Retinal pigment epithelial cell (primary cell): ENCODE data around the gene B4GALT6.

Experiments
- DNase-seq: peaks from one replicate; pipeline ENCODE4 v3.0.0-alpha.2; 2010; ENCODE audit warnings: low read depth
- H3K4me3 ChIP-seq: 2 replicates; pipeline ENCODE4 v1.5.1; 2011; ENCODE audit warnings: mild to moderate bottlenecking, low read length, control low read depth, moderate library complexity
- TF ChIP-seq, protein P1 (sequence below): conservative IDR thresholded peaks from 2 replicates; pipeline ENCODE4 v1.5.1; 2011; ENCODE audit warnings: low read depth, low read length, control low read depth, inconsistent platforms

B4GALT6 gene

DNA sequence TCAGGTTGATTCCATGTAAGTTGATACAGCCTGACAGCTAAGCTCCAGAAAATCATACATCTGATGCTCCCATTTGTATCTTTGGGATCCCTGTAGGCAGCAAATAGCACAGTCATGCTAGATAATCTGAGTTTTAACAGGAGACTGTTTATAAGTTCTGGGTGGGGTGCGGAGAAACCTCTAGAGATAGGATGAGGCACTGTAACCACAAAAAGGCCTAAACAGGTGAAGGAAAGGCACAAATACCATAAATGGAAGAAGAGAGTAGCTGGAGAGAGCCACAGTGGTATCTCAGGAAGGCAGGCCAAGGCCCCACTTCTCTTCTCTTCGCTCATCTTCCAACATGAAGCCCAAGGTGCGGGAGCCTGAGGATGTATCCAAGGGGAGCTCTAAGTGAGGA is 18.1 kb upstream of the B4GALT6 start:
- no peak overlapping the region for H3K4me3 ChIP-seq
- TF ChIP-seq, protein P1, sequence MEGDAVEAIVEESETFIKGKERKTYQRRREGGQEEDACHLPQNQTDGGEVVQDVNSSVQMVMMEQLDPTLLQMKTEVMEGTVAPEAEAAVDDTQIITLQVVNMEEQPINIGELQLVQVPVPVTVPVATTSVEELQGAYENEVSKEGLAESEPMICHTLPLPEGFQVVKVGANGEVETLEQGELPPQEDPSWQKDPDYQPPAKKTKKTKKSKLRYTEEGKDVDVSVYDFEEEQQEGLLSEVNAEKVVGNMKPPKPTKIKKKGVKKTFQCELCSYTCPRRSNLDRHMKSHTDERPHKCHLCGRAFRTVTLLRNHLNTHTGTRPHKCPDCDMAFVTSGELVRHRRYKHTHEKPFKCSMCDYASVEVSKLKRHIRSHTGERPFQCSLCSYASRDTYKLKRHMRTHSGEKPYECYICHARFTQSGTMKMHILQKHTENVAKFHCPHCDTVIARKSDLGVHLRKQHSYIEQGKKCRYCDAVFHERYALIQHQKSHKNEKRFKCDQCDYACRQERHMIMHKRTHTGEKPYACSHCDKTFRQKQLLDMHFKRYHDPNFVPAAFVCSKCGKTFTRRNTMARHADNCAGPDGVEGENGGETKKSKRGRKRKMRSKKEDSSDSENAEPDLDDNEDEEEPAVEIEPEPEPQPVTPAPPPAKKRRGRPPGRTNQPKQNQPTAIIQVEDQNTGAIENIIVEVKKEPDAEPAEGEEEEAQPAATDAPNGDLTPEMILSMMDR = no peak
- no peak for DNase-seq

DNA sequence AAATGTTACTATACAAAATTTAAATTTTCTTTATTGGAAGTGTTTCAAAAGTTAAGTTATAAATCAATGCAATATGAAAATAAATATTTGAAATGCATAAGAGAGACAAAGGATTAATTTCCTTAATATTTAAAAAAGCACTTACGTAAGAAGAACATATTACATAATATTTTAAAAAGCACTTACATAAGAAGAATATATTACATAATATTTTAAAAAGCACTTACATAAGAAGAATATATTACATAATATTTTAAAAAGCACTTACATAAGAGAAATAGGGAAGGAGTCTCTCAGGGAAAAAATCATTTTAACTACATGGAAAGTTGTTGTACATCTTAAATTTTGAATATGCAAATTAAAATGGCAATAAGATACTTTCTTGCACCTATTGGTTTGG is 17.4 kb upstream of the B4GALT6 start:
- no peak overlapping the region for H3K4me3 ChIP-seq
- TF ChIP-seq, protein P1 = no peak
- no peak for DNase-seq

- TF ChIP-seq, protein P1 = no peak
- H3K4me3 ChIP-seq = no peak overlapping the region
Observed at GRCh38 chr18:31700990-31701389, 16.6 kb upstream of the B4GALT6 start.

GRCh38 chr18:31697351-31698298 is 13.2 kb upstream of the B4GALT6 start:
- no peak for DNase-seq
- H3K4me3 ChIP-seq = no peak overlapping the region
- TF ChIP-seq, protein P1 = no peak

More at GRCh38 chr18:31700990-31701389, 16.6 kb upstream of the B4GALT6 start:
- no peak for DNase-seq

GRCh38 chr18:31695989-31696388 is 11.6 kb upstream of the B4GALT6 start:
- no peak for DNase-seq
- TF ChIP-seq, protein P1 = no peak
- no peak overlapping the region for H3K4me3 ChIP-seq

DNA sequence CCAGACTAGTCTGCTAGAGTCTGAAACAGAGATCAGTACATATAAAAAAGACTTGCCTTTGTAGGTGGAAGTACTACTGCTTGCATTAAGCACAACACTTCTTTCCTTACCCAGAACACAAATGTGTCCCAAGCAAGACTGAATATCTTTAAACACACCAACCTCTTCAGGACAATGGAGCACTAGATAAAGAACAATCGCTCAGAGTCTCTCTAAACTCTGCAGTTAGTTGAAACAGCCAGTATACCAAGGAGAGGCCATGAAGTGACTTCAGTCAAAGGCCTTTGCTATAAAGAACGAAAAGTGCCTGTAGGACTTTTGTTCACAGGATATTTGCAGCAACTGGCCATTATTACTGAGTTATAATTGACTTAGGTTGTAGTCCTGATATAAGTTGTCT is 9.9 kb upstream of the B4GALT6 start:
- DNase-seq = no peak
- TF ChIP-seq, protein P1 = no peak
- H3K4me3 ChIP-seq = no peak overlapping the region

DNA sequence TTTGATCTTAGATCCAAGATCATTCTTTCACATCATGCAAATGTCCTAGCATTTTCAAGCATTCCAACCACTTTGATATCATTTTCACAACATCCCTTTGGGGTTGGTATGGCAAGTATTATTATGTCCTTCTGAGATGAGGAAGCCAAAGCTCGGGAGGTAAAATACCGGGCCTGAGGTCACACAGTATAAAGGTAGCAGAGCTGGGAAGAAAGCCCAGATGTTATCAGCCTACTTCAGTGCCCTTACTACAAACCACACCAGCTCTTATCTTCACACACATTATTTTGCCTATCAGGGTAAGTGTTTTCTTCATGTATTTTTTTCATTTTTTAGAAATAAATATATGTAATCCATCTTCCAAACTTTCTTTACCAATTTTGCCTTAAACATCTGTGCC is 4.2 kb upstream of the B4GALT6 start:
- DNase-seq = no peak
- TF ChIP-seq, protein P1 = no peak
- no peak overlapping the region for H3K4me3 ChIP-seq
